ENCODE data around the gene JSRP1. TPM values are rescaled to one million over a fixed set of nuclear protein-coding genes. Genes with fewer than 3 reads are reported as not detected.

Gene JSRP1
- total RNA-seq, 1 experiment from 2014 or later: not detected

GRCh38 chr19:2235381-2236063, 20.7 kb downstream of the JSRP1 start:
- Histone ChIP-seq H3K79me2 (ENCODE audit: low read length) (peaks cover 66% of the 10 kb centered on the region), H4K20me1 (ENCODE audit: insufficient read depth, low read depth, low read length) (peaks cover 33% of the 10 kb centered on the region), H3K9me2 (replicated peaks; ENCODE audit: insufficient read depth, low read length) (no peaks in the 10 kb centered on the region), H3K4me2 (ENCODE audit: low read depth, low read length, poor library complexity, severe bottlenecking) (peak overlapping the region; percentile 100), H3K27ac (ENCODE audit: low read length) (peak overlapping the region; percentile 77), H3K9me3 (ENCODE audit: low read length) (no peaks in the 10 kb centered on the region), H2AFZ (ENCODE audit: low read length) (no peak overlapping the region), H3K4me3 (ENCODE audit: low read length) (peak overlapping the region; percentile 99), H3K27me3 (ENCODE audit: low read length) (no peaks in the 10 kb centered on the region), H3K36me3 (ENCODE audit: insufficient read depth, low read length) (peaks cover 19% of the 10 kb centered on the region; the same call in 1 of the 2 replicates), H3K9ac (ENCODE audit: low read length) (peak overlapping the region; percentile 83), H3K4me1 (ENCODE audit: low read length) (peaks cover 40% of the 10 kb centered on the region)
- peak; percentile 62 for DNase-seq

- no peak for DNase-seq
- no peak overlapping the region for H2AFZ ChIP-seq (ENCODE audit: low read length)
- peak overlapping the region; percentile 77 for H3K27ac ChIP-seq (ENCODE audit: low read length)
- H4K20me1 ChIP-seq (ENCODE audit: insufficient read depth, low read depth, low read length): peaks cover 28% of the 10 kb centered on the region
- H3K79me2 ChIP-seq (ENCODE audit: low read length): peaks cover 61% of the 10 kb centered on the region
- H3K9me2 ChIP-seq (replicated peaks; ENCODE audit: insufficient read depth, low read length): no peaks in the 10 kb centered on the region
- H3K4me2 ChIP-seq (ENCODE audit: low read depth, low read length, poor library complexity, severe bottlenecking): peak overlapping the region; percentile 100
- no peaks in the 10 kb centered on the region for H3K27me3 ChIP-seq (ENCODE audit: low read length)
- H3K4me1 ChIP-seq (ENCODE audit: low read length): peaks cover 40% of the 10 kb centered on the region
- H3K9ac ChIP-seq (ENCODE audit: low read length): peak overlapping the region; percentile 83
- H3K4me3 ChIP-seq (ENCODE audit: low read length): peak overlapping the region; percentile 99
- H3K9me3 ChIP-seq (ENCODE audit: low read length): no peaks in the 10 kb centered on the region
- H3K36me3 ChIP-seq (ENCODE audit: insufficient read depth, low read length): peaks cover 16% of the 10 kb centered on the region; the same call in 1 of the 2 replicates
These were observed 21.2 kb downstream of the JSRP1 start for GRCh38 chr19:2234996-2235380.

- Histone ChIP-seq H3K9ac (ENCODE audit: low read length) (no peak overlapping the region), H3K27me3 (ENCODE audit: low read length) (no peaks in the 10 kb centered on the region), H2AFZ (ENCODE audit: low read length) (no peak overlapping the region), H3K4me2 (ENCODE audit: low read depth, low read length, poor library complexity, severe bottlenecking) (no peak overlapping the region), H3K4me3 (ENCODE audit: low read length) (no peak overlapping the region), H4K20me1 (ENCODE audit: insufficient read depth, low read depth, low read length) (peaks cover 17% of the 10 kb centered on the region), H3K36me3 (ENCODE audit: insufficient read depth, low read length) (peaks cover 15% of the 10 kb centered on the region; the same call in 1 of the 2 replicates), H3K4me1 (ENCODE audit: low read length) (peaks cover 31% of the 10 kb centered on the region), H3K9me3 (ENCODE audit: low read length) (no peaks in the 10 kb centered on the region), H3K9me2 (replicated peaks; ENCODE audit: insufficient read depth, low read length) (no peaks in the 10 kb centered on the region), H3K79me2 (ENCODE audit: low read length) (peaks cover 49% of the 10 kb centered on the region), H3K27ac (ENCODE audit: low read length) (no peak overlapping the region)
- DNase-seq: no peak
These were observed 22.5 kb downstream of the JSRP1 start for GRCh38 chr19:2233601-2234280.

- Histone ChIP-seq H3K4me2 (ENCODE audit: low read depth, low read length, poor library complexity, severe bottlenecking) (no peak overlapping the region), H3K4me3 (ENCODE audit: low read length) (no peak overlapping the region), H3K27ac (ENCODE audit: low read length) (no peak overlapping the region), H3K36me3 (ENCODE audit: insufficient read depth, low read length) (0 out of 2 replicates have a peak, but pooled peaks cover 3% of the 10 kb centered on the region), H3K4me1 (ENCODE audit: low read length) (peaks cover 19% of the 10 kb centered on the region), H3K9me3 (ENCODE audit: low read length) (no peaks in the 10 kb centered on the region), H3K79me2 (ENCODE audit: low read length) (peaks cover 36% of the 10 kb centered on the region), H3K9ac (ENCODE audit: low read length) (no peak overlapping the region), H2AFZ (ENCODE audit: low read length) (no peak overlapping the region), H3K27me3 (ENCODE audit: low read length) (no peaks in the 10 kb centered on the region), H3K9me2 (replicated peaks; ENCODE audit: insufficient read depth, low read length) (no peaks in the 10 kb centered on the region), H4K20me1 (ENCODE audit: insufficient read depth, low read depth, low read length) (peaks cover 5% of the 10 kb centered on the region; the same call in 1 of the 2 replicates)
- no peak for DNase-seq
These were observed 23.7 kb downstream of the JSRP1 start for GRCh38 chr19:2232286-2233151.

GRCh38 chr19:2231621-2232221, 24.5 kb downstream of the JSRP1 start:
- Histone ChIP-seq H2AFZ (ENCODE audit: low read length) (no peak overlapping the region), H4K20me1 (ENCODE audit: insufficient read depth, low read depth, low read length) (0 out of 2 replicates have a peak, but pooled peaks cover 3% of the 10 kb centered on the region), H3K36me3 (ENCODE audit: insufficient read depth, low read length) (0 out of 2 replicates have a peak, but pooled peaks cover 3% of the 10 kb centered on the region), H3K4me3 (ENCODE audit: low read length) (no peak overlapping the region), H3K9me3 (ENCODE audit: low read length) (no peaks in the 10 kb centered on the region), H3K79me2 (ENCODE audit: low read length) (peaks cover 28% of the 10 kb centered on the region), H3K27ac (ENCODE audit: low read length) (no peak overlapping the region), H3K27me3 (ENCODE audit: low read length) (no peaks in the 10 kb centered on the region), H3K9me2 (replicated peaks; ENCODE audit: insufficient read depth, low read length) (no peaks in the 10 kb centered on the region), H3K4me2 (ENCODE audit: low read depth, low read length, poor library complexity, severe bottlenecking) (no peak overlapping the region), H3K4me1 (ENCODE audit: low read length) (peaks cover 16% of the 10 kb centered on the region), H3K9ac (ENCODE audit: low read length) (no peak overlapping the region)
- peak; percentile 75 for DNase-seq

GRCh38 chr19:2230807-2231533, 25.2 kb downstream of the JSRP1 start:
- Histone ChIP-seq H3K4me1 (ENCODE audit: low read length) (peaks cover 14% of the 10 kb centered on the region), H3K36me3 (ENCODE audit: insufficient read depth, low read length) (0 out of 2 replicates have a peak, but pooled peaks cover 3% of the 10 kb centered on the region), H3K27ac (ENCODE audit: low read length) (no peak overlapping the region), H3K79me2 (ENCODE audit: low read length) (peaks cover 27% of the 10 kb centered on the region), H3K9me3 (ENCODE audit: low read length) (no peaks in the 10 kb centered on the region), H3K9ac (ENCODE audit: low read length) (no peak overlapping the region), H2AFZ (ENCODE audit: low read length) (no peak overlapping the region), H3K27me3 (ENCODE audit: low read length) (no peaks in the 10 kb centered on the region), H3K4me2 (ENCODE audit: low read depth, low read length, poor library complexity, severe bottlenecking) (no peak overlapping the region), H3K4me3 (ENCODE audit: low read length) (no peak overlapping the region), H4K20me1 (ENCODE audit: insufficient read depth, low read depth, low read length) (0 out of 2 replicates have a peak, but pooled peaks cover 3% of the 10 kb centered on the region), H3K9me2 (replicated peaks; ENCODE audit: insufficient read depth, low read length) (no peaks in the 10 kb centered on the region)
- no peak for DNase-seq

- Histone ChIP-seq H3K27me3 (ENCODE audit: low read length) (no peaks in the 10 kb centered on the region), H3K4me3 (ENCODE audit: low read length) (no peak overlapping the region), H3K9ac (ENCODE audit: low read length) (no peak overlapping the region), H3K4me1 (ENCODE audit: low read length) (peaks cover 12% of the 10 kb centered on the region), H3K36me3 (ENCODE audit: insufficient read depth, low read length) (peaks cover 5% of the 10 kb centered on the region; the same call in 1 of the 2 replicates), H3K9me2 (replicated peaks; ENCODE audit: insufficient read depth, low read length) (no peaks in the 10 kb centered on the region), H2AFZ (ENCODE audit: low read length) (no peak overlapping the region), H4K20me1 (ENCODE audit: insufficient read depth, low read depth, low read length) (0 out of 2 replicates have a peak, but pooled peaks cover 3% of the 10 kb centered on the region), H3K27ac (ENCODE audit: low read length) (no peak overlapping the region), H3K4me2 (ENCODE audit: low read depth, low read length, poor library complexity, severe bottlenecking) (no peak overlapping the region), H3K9me3 (ENCODE audit: low read length) (no peaks in the 10 kb centered on the region), H3K79me2 (ENCODE audit: low read length) (peaks cover 18% of the 10 kb centered on the region)
- DNase-seq: no peak
These were observed 26.1 kb downstream of the JSRP1 start for GRCh38 chr19:2230033-2230531.

Data from Karpas-422 (cell line).